ENCODE data around the gene ROBO1. TPM values are rescaled to one million over a fixed set of nuclear protein-coding genes. Genes with fewer than 3 reads are reported as not detected.
"Not testable (repeated sequence)": the region's sequence is repeated elsewhere in the genome, so short reads cannot be mapped to it uniquely, and the experiment has no call there.

The ROBO1 gene
- total RNA-seq, 2 donors from 2014 or later: 13.6 to 18.7 TPM

GRCh38 chr3:78698431-78698830, 1069.4 kb downstream of the ROBO1 start:
- DNase-seq (no peak), ATAC-seq (no peak)
- intact Hi-C loops (cut with DNase I): no loop called here

GRCh38 chr3:78697426-78697825, 1070.4 kb downstream of the ROBO1 start:
- ATAC-seq (no peak), DNase-seq (no peak)
- intact Hi-C loops (cut with DNase I): no loop called here

- intact Hi-C loops (cut with DNase I): no loop called here
- ATAC-seq: no peak
- no peak for DNase-seq
Measured at GRCh38 chr3:78690766-78691165, 1077.0 kb downstream of the ROBO1 start.

- DNase-seq (no peak), ATAC-seq (no peak)
- intact Hi-C loops (cut with DNase I): no loop called here
Measured at GRCh38 chr3:78689378-78689777, 1078.4 kb downstream of the ROBO1 start.

- intact Hi-C loops (cut with DNase I): no loop called here
- DNase-seq: no peak
Measured at GRCh38 chr3:78687520-78687919, 1080.3 kb downstream of the ROBO1 start.

GRCh38 chr3:78683284-78683683, 1084.5 kb downstream of the ROBO1 start:
- intact Hi-C loops (cut with DNase I): no loop called here
- DNase-seq (no peak), ATAC-seq (no peak)

More at GRCh38 chr3:78687520-78687919, 1080.3 kb downstream of the ROBO1 start:
- no peak for ATAC-seq

- DNase-seq; intact Hi-C loops (cut with DNase I); ATAC-seq: not testable (repeated sequence)
Measured at GRCh38 chr3:78675119-78675805, 1092.5 kb downstream of the ROBO1 start.

GRCh38 chr3:78670746-78671145, 1097.1 kb downstream of the ROBO1 start:
- no peak for DNase-seq
- intact Hi-C loops (cut with DNase I): no loop called here
- no peak for ATAC-seq

- no peak for ATAC-seq
- intact Hi-C loops (cut with DNase I): no loop called here
Measured at GRCh38 chr3:78670094-78670493, 1097.7 kb downstream of the ROBO1 start.

GRCh38 chr3:78668302-78668701, 1099.5 kb downstream of the ROBO1 start:
- ATAC-seq: no peak
- DNase-seq: no peak
- intact Hi-C loops (cut with DNase I): loop anchor here in 1 of 2 donors (10.0 kb wide), 1 partner anchor 366 kb away; no protein-coding TSS in a partner anchor

More at GRCh38 chr3:78670094-78670493, 1097.7 kb downstream of the ROBO1 start:
- DNase-seq: no peak

GRCh38 chr3:78666470-78666800, 1101.4 kb downstream of the ROBO1 start:
- intact Hi-C loops (cut with DNase I): loop anchor here in 1 of 2 donors (10.0 kb wide), 1 partner anchor 368 kb away; no protein-coding TSS in a partner anchor
- ATAC-seq: no peak
- no peak for DNase-seq

GRCh38 chr3:78665776-78666469, 1101.9 kb downstream of the ROBO1 start:
- intact Hi-C loops (cut with DNase I): loop anchor here in 1 of 2 donors (10.0 kb wide), 1 partner anchor 369 kb away; no protein-coding TSS in a partner anchor
- ATAC-seq (no peak), DNase-seq (no peak)

- intact Hi-C loops (cut with DNase I): loop anchor here in 1 of 2 donors (10.0 kb wide), 1 partner anchor 370 kb away; no protein-coding TSS in a partner anchor
- ATAC-seq (no peak), DNase-seq (no peak)
Measured at GRCh38 chr3:78665101-78665500, 1102.7 kb downstream of the ROBO1 start.

- intact Hi-C loops (cut with DNase I): loop anchor here in 1 of 2 donors (10.0 kb wide), 1 partner anchor 374 kb away; no protein-coding TSS in a partner anchor
- peak in 1 of 2 donors; percentile 79 for ATAC-seq
- DNase-seq: peak; percentile 38
Measured at GRCh38 chr3:78660957-78661356, 1106.8 kb downstream of the ROBO1 start.

- ATAC-seq (no peak), DNase-seq (no peak)
- intact Hi-C loops (cut with DNase I): loop anchor here in 1 of 2 donors (2.0 to 5.0 kb wide), 3 partner anchors 373 to 858 kb away; no protein-coding TSS in a partner anchor
Measured at GRCh38 chr3:78659386-78659987, 1108.3 kb downstream of the ROBO1 start.

- DNase-seq: no peak
- intact Hi-C loops (cut with DNase I): no loop called here
- ATAC-seq: no peak
Measured at GRCh38 chr3:78647726-78648125, 1120.1 kb downstream of the ROBO1 start.

- no peak for DNase-seq
- peak; percentile 38 to 56 for ATAC-seq
- intact Hi-C loops (cut with DNase I): loop anchor here in 1 of 2 donors (2.0 kb wide), 1 partner anchor 1607 kb away; no protein-coding TSS in a partner anchor
Measured at GRCh38 chr3:78645628-78646310, 1122.0 kb downstream of the ROBO1 start.

GRCh38 chr3:78644847-78645246, 1123.0 kb downstream of the ROBO1 start:
- ATAC-seq (no peak), DNase-seq (no peak)
- intact Hi-C loops (cut with DNase I): loop anchor here in 1 of 2 donors (2.0 kb wide), 1 partner anchor 1606 kb away; no protein-coding TSS in a partner anchor
